WTC11 (cell line): Measurements from ENCODE around the gene RAD51D.

Source experiments
- ATF2 ChIP-seq: sonication (generic); formaldehyde crosslinking; IDR thresholded peaks from 2 replicates; pipeline ENCODE4 v1.8.1; 2022; ENCODE audit warnings: low read depth, missing genetic modification reagents, borderline replicate concordance
- CTCF ChIP-seq: fragments of 200-600 bp; IDR thresholded peaks from 2 replicates; pipeline ENCODE4 v1.8.0; 2022; ENCODE audit warnings: antibody characterized with exemption
- ETV6 ChIP-seq: sonication (generic); formaldehyde crosslinking; IDR thresholded peaks from 2 replicates; pipeline ENCODE4 v1.8.1; 2022; ENCODE audit warnings: mild to moderate bottlenecking, missing genetic modification reagents
- MAX ChIP-seq: sonication (generic); formaldehyde crosslinking; IDR thresholded peaks from 2 replicates; pipeline ENCODE4 v1.8.0; 2022; ENCODE audit warnings: mild to moderate bottlenecking, missing genetic modification reagents
- NFYB ChIP-seq: sonication (generic); formaldehyde crosslinking; conservative IDR thresholded peaks from 2 replicates; pipeline ENCODE4 v1.8.0; 2022; ENCODE audit warnings: low read depth, missing genetic modification reagents
- ZNF138 ChIP-seq: sonication (generic); formaldehyde crosslinking; conservative IDR thresholded peaks from 2 replicates; pipeline ENCODE4 v1.8.1; 2022; ENCODE audit warnings: mild to moderate bottlenecking, moderate library complexity, missing genetic modification reagents
- ZNF219 ChIP-seq: sonication (generic); formaldehyde crosslinking; IDR thresholded peaks from 2 replicates; pipeline ENCODE4 v1.8.0; 2023; ENCODE audit warnings: missing genetic modification reagents, mild to moderate bottlenecking, borderline replicate concordance
- TF ChIP-seq, protein P1 (sequence below): sonication (generic); formaldehyde crosslinking; conservative IDR thresholded peaks from 2 replicates; pipeline ENCODE4 v1.8.1; 2023; ENCODE audit warnings: mild to moderate bottlenecking, low read depth, missing genetic modification reagents, moderate library complexity
- TF ChIP-seq, protein P2 (sequence below): sonication (generic); formaldehyde crosslinking; IDR thresholded peaks from 2 replicates; pipeline ENCODE4 v1.8.1; 2023; ENCODE audit warnings: mild to moderate bottlenecking, missing genetic modification reagents, moderate library complexity

DNA sequence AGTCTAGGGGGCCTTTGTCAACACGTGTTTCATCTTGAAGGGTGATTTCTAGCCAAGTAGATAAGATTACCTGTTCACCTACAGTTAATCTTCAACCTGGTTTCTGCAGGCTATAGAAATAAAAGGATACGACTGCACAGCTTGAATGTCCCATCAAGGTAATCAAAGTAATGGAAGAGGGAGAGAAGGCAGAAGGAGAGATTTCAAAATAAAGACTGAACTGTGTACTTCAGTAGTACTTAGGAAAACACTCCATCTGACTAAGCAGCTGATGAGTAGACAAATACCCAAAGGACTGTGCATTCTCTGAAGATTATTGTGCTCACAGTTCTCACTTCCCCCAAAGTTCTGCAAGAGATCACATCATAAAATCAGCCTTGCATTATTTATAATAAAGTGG, 50.3 kb downstream of the RAD51D start:
- TF ChIP-seq CTCF: no peak
- no peak for TF ChIP-seq NFYB (CRISPR knock-in tag)
- TF ChIP-seq MAX (CRISPR knock-in tag): no peak
- TF ChIP-seq, protein P1, sequence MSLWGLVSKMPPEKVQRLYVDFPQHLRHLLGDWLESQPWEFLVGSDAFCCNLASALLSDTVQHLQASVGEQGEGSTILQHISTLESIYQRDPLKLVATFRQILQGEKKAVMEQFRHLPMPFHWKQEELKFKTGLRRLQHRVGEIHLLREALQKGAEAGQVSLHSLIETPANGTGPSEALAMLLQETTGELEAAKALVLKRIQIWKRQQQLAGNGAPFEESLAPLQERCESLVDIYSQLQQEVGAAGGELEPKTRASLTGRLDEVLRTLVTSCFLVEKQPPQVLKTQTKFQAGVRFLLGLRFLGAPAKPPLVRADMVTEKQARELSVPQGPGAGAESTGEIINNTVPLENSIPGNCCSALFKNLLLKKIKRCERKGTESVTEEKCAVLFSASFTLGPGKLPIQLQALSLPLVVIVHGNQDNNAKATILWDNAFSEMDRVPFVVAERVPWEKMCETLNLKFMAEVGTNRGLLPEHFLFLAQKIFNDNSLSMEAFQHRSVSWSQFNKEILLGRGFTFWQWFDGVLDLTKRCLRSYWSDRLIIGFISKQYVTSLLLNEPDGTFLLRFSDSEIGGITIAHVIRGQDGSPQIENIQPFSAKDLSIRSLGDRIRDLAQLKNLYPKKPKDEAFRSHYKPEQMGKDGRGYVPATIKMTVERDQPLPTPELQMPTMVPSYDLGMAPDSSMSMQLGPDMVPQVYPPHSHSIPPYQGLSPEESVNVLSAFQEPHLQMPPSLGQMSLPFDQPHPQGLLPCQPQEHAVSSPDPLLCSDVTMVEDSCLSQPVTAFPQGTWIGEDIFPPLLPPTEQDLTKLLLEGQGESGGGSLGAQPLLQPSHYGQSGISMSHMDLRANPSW (CRISPR knock-in tag): no peak
- no peak for TF ChIP-seq ZNF138 (CRISPR knock-in tag)
- no peak for TF ChIP-seq ETV6 (CRISPR knock-in tag)
- no peak for TF ChIP-seq ZNF219 (CRISPR knock-in tag)
- TF ChIP-seq ATF2 (CRISPR knock-in tag): no peak
- TF ChIP-seq, protein P2, sequence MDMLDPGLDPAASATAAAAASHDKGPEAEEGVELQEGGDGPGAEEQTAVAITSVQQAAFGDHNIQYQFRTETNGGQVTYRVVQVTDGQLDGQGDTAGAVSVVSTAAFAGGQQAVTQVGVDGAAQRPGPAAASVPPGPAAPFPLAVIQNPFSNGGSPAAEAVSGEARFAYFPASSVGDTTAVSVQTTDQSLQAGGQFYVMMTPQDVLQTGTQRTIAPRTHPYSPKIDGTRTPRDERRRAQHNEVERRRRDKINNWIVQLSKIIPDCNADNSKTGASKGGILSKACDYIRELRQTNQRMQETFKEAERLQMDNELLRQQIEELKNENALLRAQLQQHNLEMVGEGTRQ (CRISPR knock-in tag): no peak
